Glomerular visceral epithelial cell (primary cell): Measurements from ENCODE around the gene ADCK1.
A peak's percentile ranks its signal among the peaks of the same experiment; 100 is the strongest.
"Not testable (repeated sequence)": the region's sequence is repeated elsewhere in the genome, so short reads cannot be mapped to it uniquely, and the experiment has no call there.

Source experiments
- DNase-seq: peaks from one replicate; pipeline ENCODE4 v3.0.0-alpha.2; 2016; ENCODE audit errors: extremely low spot score

ADCK1 gene, protein sequence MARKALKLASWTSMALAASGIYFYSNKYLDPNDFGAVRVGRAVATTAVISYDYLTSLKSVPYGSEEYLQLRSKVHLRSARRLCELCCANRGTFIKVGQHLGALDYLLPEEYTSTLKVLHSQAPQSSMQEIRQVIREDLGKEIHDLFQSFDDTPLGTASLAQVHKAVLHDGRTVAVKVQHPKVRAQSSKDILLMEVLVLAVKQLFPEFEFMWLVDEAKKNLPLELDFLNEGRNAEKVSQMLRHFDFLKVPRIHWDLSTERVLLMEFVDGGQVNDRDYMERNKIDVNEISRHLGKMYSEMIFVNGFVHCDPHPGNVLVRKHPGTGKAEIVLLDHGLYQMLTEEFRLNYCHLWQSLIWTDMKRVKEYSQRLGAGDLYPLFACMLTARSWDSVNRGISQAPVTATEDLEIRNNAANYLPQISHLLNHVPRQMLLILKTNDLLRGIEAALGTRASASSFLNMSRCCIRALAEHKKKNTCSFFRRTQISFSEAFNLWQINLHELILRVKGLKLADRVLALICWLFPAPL

DNA sequence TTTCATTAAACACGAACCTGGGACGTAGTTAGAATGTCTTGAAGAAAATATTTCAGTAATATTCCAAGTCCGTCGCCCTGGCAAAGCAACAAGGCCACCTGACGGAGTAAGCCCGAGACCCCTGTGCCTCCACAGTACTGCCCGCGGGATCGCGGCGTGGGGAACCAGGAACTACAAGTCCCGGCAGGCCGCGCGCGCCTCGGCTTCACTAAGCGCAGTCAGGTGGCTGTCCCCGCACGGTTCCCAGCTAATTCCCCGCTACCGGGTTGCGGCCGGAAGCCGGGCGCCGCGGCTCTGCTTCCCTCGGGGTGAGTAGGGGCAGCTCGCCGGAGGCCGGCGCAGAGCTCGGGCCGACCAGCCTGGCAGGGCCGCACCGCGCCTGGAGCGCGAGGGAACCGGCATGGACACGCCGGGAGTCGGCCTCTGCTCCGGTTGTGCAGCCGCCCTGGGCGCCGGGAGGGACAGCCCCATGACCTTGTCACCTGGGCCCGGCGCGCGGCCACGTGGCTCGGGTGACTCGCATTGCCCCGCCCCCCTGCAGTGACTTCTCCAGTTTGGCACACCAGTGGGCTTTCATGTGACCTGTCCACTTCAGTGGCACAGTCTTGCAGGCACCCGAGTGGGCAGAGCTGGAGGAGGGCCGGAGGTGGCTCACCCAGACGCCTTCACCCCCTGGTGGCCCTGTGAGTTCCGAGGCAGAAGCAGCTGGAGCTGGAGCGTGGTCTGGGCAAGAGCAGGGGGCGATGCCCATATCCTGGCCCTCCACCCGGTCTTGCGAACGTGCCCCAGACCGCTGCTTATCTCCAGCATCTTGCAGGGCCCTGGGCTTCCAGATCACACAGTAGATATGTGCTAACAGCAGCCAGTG, at the start of gene ADCK1:
TSS of gene ADCK1 (plus strand) at position 247 of the 868 bp plus-strand sequence. CDS start 18,870 bp downstream, outside the sequence.
- peak; percentile 80 for DNase-seq

DNA sequence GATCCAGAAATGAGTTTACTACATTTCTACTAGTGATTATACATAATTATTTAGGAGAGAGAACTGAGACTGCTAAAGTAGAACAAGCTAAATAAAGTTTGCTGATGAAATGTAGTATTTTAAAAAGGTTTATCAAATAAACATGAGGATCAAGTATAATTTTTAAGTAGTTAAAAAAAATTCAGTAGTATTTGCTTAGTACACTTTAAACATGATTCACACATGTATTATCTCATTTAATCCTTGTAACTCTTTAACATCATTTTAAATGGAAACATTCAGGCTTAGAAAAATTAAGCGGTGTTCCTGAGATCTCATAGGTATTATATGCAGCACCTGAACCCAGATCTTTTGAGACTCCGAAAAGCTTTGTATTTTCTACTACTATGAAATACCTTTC, 47.6 kb upstream of the ADCK1 start:
- no peak for DNase-seq

DNA sequence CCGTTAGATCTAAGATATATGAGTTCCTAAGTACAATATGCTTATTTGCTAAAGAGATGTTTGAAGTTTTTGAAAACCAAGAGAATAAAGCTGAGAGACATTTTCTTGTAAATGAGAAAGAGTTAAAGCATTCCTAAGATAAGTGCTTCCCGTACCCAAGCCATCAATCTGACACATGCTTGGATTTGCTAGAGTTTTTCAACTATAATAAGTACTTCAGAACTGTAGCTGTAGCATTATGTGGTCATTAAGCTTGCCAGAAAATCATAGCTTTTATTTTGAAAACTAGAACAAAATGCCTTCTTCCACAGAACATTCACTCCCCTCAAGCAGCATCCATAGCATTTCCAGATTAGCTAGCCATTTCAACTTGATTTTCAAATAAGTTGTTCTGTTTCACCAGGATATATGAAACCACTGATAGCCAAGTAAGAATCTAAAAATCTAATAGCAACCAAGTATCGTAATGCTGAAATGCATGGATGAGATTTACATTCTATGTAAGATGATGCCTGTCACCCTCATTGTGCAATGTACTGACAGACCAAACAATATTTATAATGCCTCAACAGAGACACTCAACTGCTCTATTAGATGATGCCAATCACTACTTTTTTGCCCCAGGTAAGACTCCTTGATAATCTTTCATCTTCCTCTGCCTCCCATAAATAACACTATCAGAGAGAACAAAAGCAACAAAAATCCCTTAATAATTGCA, 47.0 kb upstream of the ADCK1 start:
- no peak for DNase-seq

DNA sequence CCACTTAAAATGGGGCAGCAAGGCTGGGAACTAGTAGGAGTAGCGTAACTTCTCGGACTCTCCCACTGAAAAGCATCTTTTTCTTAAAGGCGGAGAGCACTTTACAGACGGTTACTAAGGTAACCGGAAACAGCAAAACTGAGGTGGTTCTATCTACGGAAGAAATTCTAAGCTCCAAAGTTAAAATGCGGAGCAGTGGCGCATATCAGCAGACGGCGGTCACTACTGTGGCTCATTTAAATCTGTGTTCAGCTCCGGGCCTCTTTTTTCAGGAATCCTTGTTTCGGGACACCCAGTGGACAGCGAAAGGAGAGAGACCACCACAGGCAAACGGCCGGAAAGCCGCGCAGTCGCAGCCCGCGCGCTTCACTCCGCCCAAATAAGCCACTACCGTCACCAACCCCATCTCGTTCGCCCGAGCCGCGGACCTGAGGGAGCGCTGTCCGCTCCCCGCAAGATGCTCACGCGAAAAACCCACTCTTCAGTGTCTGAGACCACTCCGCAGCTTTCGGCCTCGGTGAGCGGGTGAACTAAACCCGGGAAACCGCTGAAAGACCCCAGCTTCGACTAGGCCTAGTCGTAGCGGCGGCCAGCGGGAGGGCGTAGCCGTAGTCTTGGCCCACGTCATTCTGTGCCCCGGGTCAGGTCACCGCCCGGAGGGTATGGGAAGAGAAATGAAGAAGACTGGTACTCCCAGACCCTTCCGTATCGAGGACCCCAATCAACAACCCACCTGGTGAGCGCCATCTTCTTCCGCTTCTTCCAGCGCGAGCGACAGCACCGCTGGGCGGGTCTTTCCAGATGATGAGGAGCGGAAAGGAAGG, 39.3 kb upstream of the ADCK1 start, which contains the start of gene SNW1:
TSS of gene SNW1 (minus strand) at position 776 of the 824 bp plus-strand sequence. CDS start at position 747, 29 bp downstream.
- peak; percentile 94 for DNase-seq

- DNase-seq: peak; percentile 28
Measured at GRCh38 chr14:77761205-77761931, 38.5 kb upstream of the ADCK1 start.

DNA sequence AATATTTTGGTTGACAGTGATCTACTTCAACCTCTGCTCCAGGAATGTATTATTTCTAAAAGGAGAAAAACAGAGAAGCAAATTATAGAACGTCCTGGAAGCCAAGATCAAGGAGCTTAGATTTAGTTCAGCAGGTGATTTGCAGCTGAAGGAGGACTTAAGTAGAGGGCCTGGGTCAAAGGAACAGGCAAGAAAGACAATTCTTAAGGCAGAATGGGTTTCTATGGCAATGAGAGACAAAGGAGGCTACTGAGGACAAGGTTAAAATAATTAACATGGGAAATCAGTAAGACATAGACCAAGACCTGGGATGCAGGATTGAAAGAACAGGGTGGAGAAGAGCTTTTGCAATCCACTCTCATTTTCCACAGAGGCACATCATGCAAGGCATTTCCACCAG, 36.6 kb upstream of the ADCK1 start:
- DNase-seq: no peak

DNA sequence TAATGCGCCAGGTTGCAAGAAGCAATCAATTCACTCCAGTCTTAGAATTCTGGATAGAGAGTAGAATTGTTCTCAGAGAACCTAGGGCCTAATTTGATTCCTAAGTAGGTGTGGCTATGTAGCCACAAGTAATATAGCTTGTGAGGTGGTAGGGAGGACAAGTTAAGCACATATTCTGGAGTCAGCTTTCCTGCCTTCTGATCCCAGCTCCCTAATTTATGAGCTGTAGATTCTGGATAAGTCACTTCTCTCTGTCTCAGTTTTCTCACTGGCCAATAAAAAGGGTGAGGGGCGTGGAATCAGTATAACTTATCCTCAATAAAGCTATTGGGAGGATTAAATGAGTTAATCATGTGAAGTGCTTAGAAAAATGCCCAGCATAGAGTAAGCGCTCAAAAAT, 35.9 kb upstream of the ADCK1 start:
- DNase-seq: no peak

GRCh38 chr14:77768442-77769069, 31.4 kb upstream of the ADCK1 start:
- not testable (repeated sequence) for DNase-seq

DNA sequence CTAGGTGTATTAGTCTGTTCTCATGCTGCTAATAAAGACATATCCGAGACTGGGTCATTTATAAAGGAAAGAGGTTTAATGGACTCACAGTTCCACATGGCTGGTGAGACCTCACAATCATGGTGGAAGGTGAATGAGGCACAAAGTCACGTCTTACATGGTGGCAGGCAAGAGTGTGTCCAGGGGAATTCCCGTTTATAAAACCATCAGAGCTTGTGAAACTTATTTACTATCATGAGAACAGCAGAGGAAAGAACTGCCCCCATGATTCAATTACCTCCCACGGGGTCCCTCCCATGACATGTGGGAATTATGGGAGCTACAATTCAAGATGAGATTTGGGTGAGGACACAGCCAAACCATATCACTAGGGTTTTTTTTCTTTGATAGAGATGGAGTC, 25.9 kb upstream of the ADCK1 start:
- DNase-seq: not testable (repeated sequence)

GRCh38 chr14:77782202-77782601, 17.7 kb upstream of the ADCK1 start:
- DNase-seq: no peak

DNA sequence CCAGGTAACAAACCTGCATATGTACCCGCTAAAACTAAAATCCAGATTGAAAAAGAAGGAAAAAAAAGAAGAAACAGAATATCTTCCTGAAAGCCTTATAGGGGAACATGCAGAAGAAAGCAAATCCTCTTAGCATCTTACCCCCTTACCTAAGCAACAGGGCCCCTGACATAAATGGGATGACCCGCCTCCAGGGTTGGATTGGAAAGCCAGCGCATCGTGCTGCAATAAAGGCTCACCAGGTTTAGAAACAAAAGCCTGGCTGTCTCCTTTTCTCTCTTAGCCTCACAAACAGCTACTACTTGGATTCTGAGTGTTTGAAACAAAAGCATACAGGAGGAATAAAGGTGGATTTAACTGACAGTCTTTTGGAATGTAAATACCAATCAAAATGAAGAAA, 13.8 kb upstream of the ADCK1 start:
- DNase-seq: no peak

- no peak for DNase-seq
Measured at GRCh38 chr14:77790566-77791224, 9.2 kb upstream of the ADCK1 start.

DNA sequence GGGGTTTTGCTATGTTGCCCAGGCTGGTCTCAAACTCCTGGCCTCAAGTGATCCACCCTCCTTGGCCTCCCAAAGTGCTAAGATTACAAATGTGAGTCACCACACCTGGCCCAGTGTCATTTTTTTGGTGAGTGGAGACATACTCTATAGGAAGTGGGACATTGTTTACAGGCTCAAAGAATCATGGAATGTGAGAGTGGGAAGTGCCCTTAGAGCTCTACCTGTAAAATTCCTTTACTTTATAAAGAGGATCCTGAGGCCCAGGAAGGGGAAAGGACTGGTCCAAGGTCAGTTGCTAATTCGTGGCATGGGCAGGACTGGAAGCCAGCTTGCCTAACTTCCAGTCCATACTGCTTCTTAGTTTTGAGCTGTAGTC, 8.7 kb upstream of the ADCK1 start:
- DNase-seq: no peak

DNA sequence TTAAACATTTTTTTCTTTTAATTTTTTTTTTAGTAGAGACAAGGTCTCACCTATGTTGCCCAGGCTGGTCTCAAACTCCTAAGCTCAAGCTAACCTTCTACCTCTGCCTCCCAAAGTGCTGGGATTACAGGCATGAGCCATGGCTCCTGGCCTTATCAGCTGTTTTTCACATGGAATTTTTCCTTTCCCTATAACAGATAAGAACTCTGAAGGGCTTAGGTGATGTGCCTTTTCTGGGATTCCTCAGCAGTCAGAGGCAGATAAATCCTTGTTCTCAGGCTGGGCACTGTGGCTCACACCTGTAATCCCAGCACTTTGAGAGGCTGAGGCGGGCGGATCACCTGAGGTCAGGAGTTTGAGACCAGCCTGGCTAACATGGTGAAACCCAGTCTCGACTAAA, 6.7 kb upstream of the ADCK1 start:
- not testable (repeated sequence) for DNase-seq

DNA sequence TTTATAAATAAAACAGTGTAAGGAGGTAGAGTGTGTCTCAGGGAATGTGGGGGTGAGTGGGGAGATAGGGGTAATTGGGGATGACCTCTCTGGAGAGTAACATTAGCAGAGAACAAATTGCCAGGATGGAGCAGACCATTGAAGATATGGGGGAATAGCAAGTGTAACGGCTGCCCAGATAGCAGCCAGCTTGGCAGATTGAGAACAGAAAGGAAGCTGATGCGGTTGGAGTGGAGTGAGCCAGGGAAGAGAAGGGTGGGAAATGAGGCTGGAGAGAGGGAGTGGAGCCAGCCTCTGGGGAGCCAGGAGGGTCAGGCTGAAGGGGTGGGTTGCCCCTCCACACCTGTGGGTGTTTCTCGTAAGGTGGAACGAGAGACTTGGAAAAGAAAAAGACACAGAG, 5.6 kb upstream of the ADCK1 start:
- no peak for DNase-seq

GRCh38 chr14:77799456-77799855, 453 bp upstream of the ADCK1 start:
- not testable (repeated sequence) for DNase-seq

DNA sequence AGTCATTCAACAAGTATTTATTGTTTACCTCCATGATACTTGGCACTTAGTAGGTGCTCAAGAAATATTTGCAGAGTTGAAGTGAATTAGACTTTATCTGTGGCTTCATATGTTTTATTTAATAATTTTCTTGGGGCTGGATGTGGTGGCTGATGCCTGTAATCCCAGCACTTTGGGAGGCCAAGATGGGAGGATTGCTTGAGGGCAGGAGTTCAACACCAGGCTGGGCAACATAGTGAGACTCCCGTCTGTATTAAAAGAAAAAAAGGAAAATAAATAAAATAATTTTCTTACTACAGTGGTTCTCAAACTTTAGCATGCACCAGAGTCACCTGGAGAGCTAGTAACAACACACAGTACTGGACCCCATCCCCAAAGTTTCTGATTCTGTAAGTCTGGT, 905 bp downstream of the ADCK1 start:
- DNase-seq: no peak

GRCh38 chr14:77804592-77804991, 4.7 kb downstream of the ADCK1 start:
- no peak for DNase-seq

GRCh38 chr14:77805706-77806105, 5.8 kb downstream of the ADCK1 start:
- no peak for DNase-seq
